Measurements from ENCODE around the gene ANKEF1.
"Not testable (repeated sequence)": the region's sequence is repeated elsewhere in the genome, so short reads cannot be mapped to it uniquely, and the experiment has no call there.

ANKEF1 gene

GRCh38 chr20:10034717-10035571, at the start of gene ANKEF1:
ANKEF1 (plus strand) TSS chr20:10034987; CDS start chr20:10038302, 3,315 bp downstream.
- peak; percentile 96 for DNase-seq

GRCh38 chr20:9985281-9985680, 49.5 kb upstream of the ANKEF1 start:
- DNase-seq: no peak

GRCh38 chr20:9985773-9986172, 49.0 kb upstream of the ANKEF1 start:
- no peak for DNase-seq

GRCh38 chr20:9989066-9989724, 45.6 kb upstream of the ANKEF1 start:
- no peak for DNase-seq

GRCh38 chr20:9993137-9993536, 41.6 kb upstream of the ANKEF1 start:
- DNase-seq: no peak

GRCh38 chr20:9994676-9995075, 40.1 kb upstream of the ANKEF1 start:
- no peak for DNase-seq

- DNase-seq: no peak
Observed at GRCh38 chr20:9995510-9996272, 39.1 kb upstream of the ANKEF1 start.

GRCh38 chr20:9996944-9997343, 37.8 kb upstream of the ANKEF1 start:
- no peak for DNase-seq

- no peak for DNase-seq
Observed at GRCh38 chr20:9999645-10000044, 35.1 kb upstream of the ANKEF1 start.

- no peak for DNase-seq
Observed at GRCh38 chr20:10002866-10003265, 31.9 kb upstream of the ANKEF1 start.

- DNase-seq: no peak
Observed at GRCh38 chr20:10004900-10005299, 29.9 kb upstream of the ANKEF1 start.

- no peak for DNase-seq
Observed at GRCh38 chr20:10005885-10006284, 28.9 kb upstream of the ANKEF1 start.

- no peak for DNase-seq
Observed at GRCh38 chr20:10006447-10007090, 28.2 kb upstream of the ANKEF1 start.

GRCh38 chr20:10007158-10007557, 27.6 kb upstream of the ANKEF1 start:
- no peak for DNase-seq

GRCh38 chr20:10007747-10008146, 27.0 kb upstream of the ANKEF1 start:
- DNase-seq: no peak

- DNase-seq: no peak
Observed at GRCh38 chr20:10012464-10012863, 22.3 kb upstream of the ANKEF1 start.

- DNase-seq: no peak
Observed at GRCh38 chr20:10014431-10014830, 20.4 kb upstream of the ANKEF1 start.

GRCh38 chr20:10020937-10021336, 13.8 kb upstream of the ANKEF1 start:
- DNase-seq: no peak

GRCh38 chr20:10022625-10023024, 12.2 kb upstream of the ANKEF1 start:
- no peak for DNase-seq

- DNase-seq: no peak
Observed at GRCh38 chr20:10023911-10024310, 10.9 kb upstream of the ANKEF1 start.

- DNase-seq: not testable (repeated sequence)
Observed at GRCh38 chr20:10031451-10032215, 3.2 kb upstream of the ANKEF1 start.

- DNase-seq: not testable (repeated sequence)
Observed at GRCh38 chr20:10032269-10032668, 2.5 kb upstream of the ANKEF1 start.
